Smooth muscle cell (in vitro differentiated cells): Measurements from ENCODE around the gene CTBS. TPM values are rescaled to one million over a fixed set of nuclear protein-coding genes. Genes with fewer than 3 reads are reported as not detected.

Experiments used
- DNase-seq: peaks from one replicate; lab custom pipeline; 2025; ENCODE audit not compliant: unreplicated experiment; lab: John Stamatoyannopoulos, UW
- H2AFZ ChIP-seq: fragments of 200-600 bp; sonication (generic); 2 replicates; pipeline ENCODE4 v1.6.0; 2016; ENCODE audit warnings: antibody characterized with exemption, low read depth, mild to moderate bottlenecking
- H3F3A ChIP-seq: fragments of 200-600 bp; sonication (generic); 2 replicates; pipeline ENCODE4 v1.6.0; 2017; ENCODE audit warnings: antibody characterized with exemption, low read depth
- H3K27ac ChIP-seq: fragments of 200-600 bp; sonication (generic); 2 replicates; pipeline ENCODE4 v1.5.1; 2016; ENCODE audit warnings: low read depth, mild to moderate bottlenecking
- H3K27me3 ChIP-seq: fragments of 200-600 bp; sonication (generic); 2 replicates; pipeline ENCODE4 v1.6.1; 2016; ENCODE audit warnings: low read depth, mild to moderate bottlenecking
- H3K36me3 ChIP-seq: fragments of 200-600 bp; sonication (generic); 2 replicates; pipeline ENCODE4 v1.5.1; 2016; ENCODE audit warnings: low read depth
- H3K4me1 ChIP-seq: fragments of 200-600 bp; sonication (generic); 2 replicates; pipeline ENCODE4 v1.5.1; 2016; ENCODE audit warnings: low read depth
- H3K4me2 ChIP-seq: fragments of 200-600 bp; sonication (generic); 2 replicates; pipeline ENCODE4 v1.6.0; 2016; ENCODE audit warnings: mild to moderate bottlenecking
- H3K4me3 ChIP-seq: fragments of 200-600 bp; sonication (generic); 2 replicates; pipeline ENCODE4 v1.5.1; 2016; ENCODE audit warnings: mild to moderate bottlenecking
- H3K79me2 ChIP-seq: fragments of 200-600 bp; sonication (generic); 2 replicates; pipeline ENCODE4 v1.6.0; 2016; ENCODE audit warnings: low read depth, mild to moderate bottlenecking
- H3K9ac ChIP-seq: fragments of 200-600 bp; sonication (generic); 2 replicates; pipeline ENCODE4 v1.6.0; 2016; ENCODE audit warnings: low read depth
- H3K9me3 ChIP-seq: fragments of 200-600 bp; sonication (generic); replicated peaks from 2 replicates; pipeline ENCODE4 v1.5.1; 2016; ENCODE audit warnings: low read depth
- H4K20me1 ChIP-seq: fragments of 200-600 bp; sonication (generic); 2 replicates; pipeline ENCODE4 v1.6.0; 2016; ENCODE audit warnings: low read depth
- CTCF ChIP-seq: fragments of 200-600 bp; sonication (generic); IDR thresholded peaks from 2 replicates; pipeline ENCODE4 v1.5.1; 2017; ENCODE audit warnings: borderline replicate concordance, mild to moderate bottlenecking, antibody characterized with exemption; ENCODE audit not compliant: insufficient read depth, poor library complexity, severe bottlenecking
- WGBS: methylation state at CpG from one replicate; pipeline ENCODE4 v1.1.7; 2016; ENCODE audit warnings: low lambda C conversion rate; 5-methylcytosine and 5-hydroxymethylcytosine counted together
- polyA plus RNA-seq: library from polyadenylated mRNA; unstranded; fragments of >200 nt; fragmentation: Nextera tagmentation; extraction: Ambion mirVana; gene quantifications from 2 replicates; pipeline ENCODE4 v1.2.1, GENCODE V29; 2016
- total RNA-seq: library from RNA; depleted of rRNA; stranded (reverse); fragments of >200 nt; gene quantifications from 2 replicates; pipeline ENCODE4 v1.2.3, GENCODE V29; 2014

Gene CTBS
- total and polyA plus RNA-seq, 2 experiments from 2014 or later, result 34.6 to 37.7 TPM

GRCh38 chr1:84574936-84575335, 696 bp upstream of the CTBS start:
- Histone ChIP-seq H3K36me3 (no peaks in the 10 kb centered on the region), H3F3A (peaks cover 10% of the 10 kb centered on the region), H3K4me2 (peak overlapping the region; percentile 88), H2AFZ (peak overlapping the region; percentile 75), H3K4me3 (peak overlapping the region; percentile 66), H4K20me1 (no peaks in the 10 kb centered on the region), H3K79me2 (peaks cover 17% of the 10 kb centered on the region), H3K4me1 (peaks cover 28% of the 10 kb centered on the region), H3K9me3 (no peaks in the 10 kb centered on the region), H3K9ac (no peak overlapping the region), H3K27me3 (no peaks in the 10 kb centered on the region), H3K27ac (no peak overlapping the region)
- TF ChIP-seq CTCF, result no peak
- 83% methylated on average over 7 of the region's 7 CpGs for WGBS
- no peak for DNase-seq

GRCh38 chr1:84573481-84573966, 716 bp downstream of the CTBS start:
- 12% methylated on average over 5 of the region's 5 CpGs for WGBS
- H3K27me3 ChIP-seq, result no peaks in the 10 kb centered on the region
- H3K27ac ChIP-seq, result peak overlapping the region; percentile 99
- no peaks in the 10 kb centered on the region for H4K20me1 ChIP-seq
- H3K36me3 ChIP-seq, result no peaks in the 10 kb centered on the region
- H3K4me1 ChIP-seq, result peaks cover 28% of the 10 kb centered on the region
- peak overlapping the region; percentile 96 for H3K9ac ChIP-seq
- peak overlapping the region; percentile 79 for H2AFZ ChIP-seq
- no peak for DNase-seq
- no peaks in the 10 kb centered on the region for H3K9me3 ChIP-seq
- peak overlapping the region; percentile 88 for H3K4me2 ChIP-seq
- no peak for TF ChIP-seq CTCF
- peak overlapping the region; percentile 66 for H3K4me3 ChIP-seq
- peaks cover 10% of the 10 kb centered on the region for H3F3A ChIP-seq
- peaks cover 17% of the 10 kb centered on the region for H3K79me2 ChIP-seq

GRCh38 chr1:84571150-84571535, 3.1 kb downstream of the CTBS start:
- Histone ChIP-seq H3K36me3 (no peaks in the 10 kb centered on the region), H3K9ac (no peak overlapping the region), H3K4me3 (no peak overlapping the region), H3K27me3 (no peaks in the 10 kb centered on the region), H3K4me2 (peak overlapping the region; percentile 88), H3K79me2 (peaks cover 17% of the 10 kb centered on the region), H3K27ac (no peak overlapping the region), H2AFZ (no peak overlapping the region), H3K4me1 (peaks cover 28% of the 10 kb centered on the region), H3K9me3 (no peaks in the 10 kb centered on the region), H4K20me1 (no peaks in the 10 kb centered on the region), H3F3A (peaks cover 10% of the 10 kb centered on the region)
- WGBS, result 69% methylated on average over 2 of the region's 2 CpGs
- TF ChIP-seq CTCF, result no peak
- DNase-seq, result no peak

- Histone ChIP-seq H3K9ac (no peak overlapping the region), H4K20me1 (no peaks in the 10 kb centered on the region), H3K4me1 (peaks cover 28% of the 10 kb centered on the region), H3K9me3 (no peaks in the 10 kb centered on the region), H3K27ac (no peak overlapping the region), H3K4me2 (no peak overlapping the region), H3F3A (peaks cover 10% of the 10 kb centered on the region), H3K27me3 (no peaks in the 10 kb centered on the region), H2AFZ (no peak overlapping the region), H3K36me3 (no peaks in the 10 kb centered on the region), H3K4me3 (no peak overlapping the region), H3K79me2 (peaks cover 17% of the 10 kb centered on the region)
- WGBS, result 87% methylated on average over 7 of the region's 7 CpGs
- no peak for TF ChIP-seq CTCF
- DNase-seq, result no peak
These were observed 3.6 kb downstream of the CTBS start for GRCh38 chr1:84570436-84571149.
